ENCODE results near the gene ZAR1L. TPM values are rescaled to one million over a fixed set of nuclear protein-coding genes. Genes with fewer than 3 reads are reported as not detected.

Gene ZAR1L
- total RNA-seq, 4 donors from 2014 or later, result not detected

DNA sequence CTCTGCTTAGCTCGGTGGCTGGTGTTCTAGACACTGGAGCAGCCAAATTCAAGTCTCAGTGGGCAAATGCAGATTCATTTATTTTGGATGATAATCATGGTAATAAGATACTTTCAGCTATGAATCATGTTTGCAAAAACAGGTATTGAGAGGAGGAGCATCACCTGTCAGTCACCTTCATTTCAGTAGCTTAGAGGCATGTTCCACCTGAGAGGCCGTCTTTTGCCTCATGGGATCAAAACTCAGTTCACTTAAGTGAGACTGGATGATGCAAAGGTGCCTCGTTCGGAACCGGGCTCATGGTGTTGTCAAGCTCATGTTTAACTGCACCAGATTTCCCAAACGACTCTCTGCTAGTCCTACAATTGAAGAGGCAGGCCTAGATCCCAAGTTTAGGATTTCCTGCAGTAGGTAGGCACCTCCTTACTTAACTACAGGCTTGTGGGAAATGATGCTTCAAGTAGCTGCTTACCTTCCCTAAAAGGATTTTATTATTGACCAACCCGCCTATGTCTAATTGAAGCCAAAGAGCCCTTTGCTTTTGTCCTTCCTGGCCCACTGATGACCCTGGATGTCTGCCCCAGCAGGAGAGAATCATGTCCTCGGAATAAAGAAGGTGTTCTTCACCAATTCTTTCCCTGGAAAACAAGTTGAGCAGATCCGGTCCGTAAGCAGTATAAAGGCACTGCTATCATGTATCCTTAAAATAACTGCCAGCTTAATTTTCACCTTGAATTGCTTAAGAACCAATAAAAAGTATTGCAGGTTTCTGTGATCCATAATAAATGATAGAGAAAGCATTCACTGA, 60.0 kb downstream of the ZAR1L start:
- peak overlapping the region; percentile 8 to 57 (median 29) for H3K4me3 ChIP-seq
- no peaks in the 10 kb centered on the region for H3K36me3 ChIP-seq
- H3K27ac ChIP-seq, result peak overlapping the region; percentile 28 to 78 (median 74)
- intact Hi-C loops (cut with DNase I), result no loop called here
- no peak for DNase-seq
- TF ChIP-seq CTCF (IDR thresholded peaks at IDR 0.05) (no peak), POLR2A (IDR thresholded peaks at IDR 0.05) (no peak)
- peaks cover 0 to 19% (median 0%) of the 10 kb centered on the region in 3 donors for H3K4me1 ChIP-seq
- WGBS, 2 donors, result 55 to 68% methylated on average over 7 to 10 of the region's 10 CpGs
- no peaks in the 10 kb centered on the region for H3K27me3 ChIP-seq
- no peaks in the 10 kb centered on the region for H3K9me3 ChIP-seq

GRCh38 chr13:32254416-32254815, 60.7 kb downstream of the ZAR1L start:
- H3K36me3 ChIP-seq, result no peaks in the 10 kb centered on the region
- no peaks in the 10 kb centered on the region for H3K9me3 ChIP-seq
- 20 to 30% methylated on average over 3 of the region's 3 CpGs for WGBS, 2 donors
- TF ChIP-seq CTCF (IDR thresholded peaks at IDR 0.05), result no peak
- peak overlapping the region; percentile 28 to 78 (median 74) for H3K27ac ChIP-seq
- DNase-seq, result no peak
- peaks cover 0 to 19% (median 0%) of the 10 kb centered on the region in 3 donors for H3K4me1 ChIP-seq
- intact Hi-C loops (cut with DNase I), result no loop called here
- peak overlapping the region; percentile 8 to 57 (median 29) for H3K4me3 ChIP-seq
- H3K27me3 ChIP-seq, result no peaks in the 10 kb centered on the region

- Histone ChIP-seq H3K9me3 (no peaks in the 10 kb centered on the region), H3K36me3 (no peaks in the 10 kb centered on the region), H3K4me3 (peak overlapping the region; percentile 8 to 57 (median 29)), H3K27ac (peak overlapping the region; percentile 28 to 78 (median 74)), H3K27me3 (no peaks in the 10 kb centered on the region), H3K4me1 (peaks cover 0 to 19% (median 0%) of the 10 kb centered on the region in 3 donors)
- DNase-seq, result no peak
- intact Hi-C loops (cut with DNase I), result no loop called here
- TF ChIP-seq CTCF (IDR thresholded peaks at IDR 0.05) (no peak), POLR2A (IDR thresholded peaks at IDR 0.05) (no peak)
- WGBS, 2 donors, result 43 to 59% methylated on average over 14 of the region's 14 CpGs
These were observed 61.2 kb downstream of the ZAR1L start for GRCh38 chr13:32253911-32254399.

Other genes with a start within 250 kb of the ZAR1L start
- gene BRCA2, start 145 bp upstream of the ZAR1L start, total RNA-seq, result 1 to 10 TPM; 2.1 to 6.1 (median 4.1) TPM
- gene N4BP2L1, start 112.8 kb upstream of the ZAR1L start, total RNA-seq, result 10 to 100 TPM in 2 of 4 donors, 1 to 10 TPM in 2; 2.2 to 23.6 (median 10.6) TPM
- gene N4BP2L2, start 223.4 kb upstream of the ZAR1L start, total RNA-seq, result 100 to 1,000 TPM in 1 of 4 donors, 10 to 100 TPM in 3; 32.8 to 136 (median 50.3) TPM